Epidermal melanocyte (primary cell): ENCODE results near the gene DDX10.
"Not testable (repeated sequence)": the region's sequence is repeated elsewhere in the genome, so short reads cannot be mapped to it uniquely, and the experiment has no call there.

Experiments used
- DNase-seq: peaks from one replicate; pipeline ENCODE4 v3.0.0; 2011; ENCODE audit warnings: low spot score; ENCODE audit not compliant: insufficient read length

Gene DDX10

DNA sequence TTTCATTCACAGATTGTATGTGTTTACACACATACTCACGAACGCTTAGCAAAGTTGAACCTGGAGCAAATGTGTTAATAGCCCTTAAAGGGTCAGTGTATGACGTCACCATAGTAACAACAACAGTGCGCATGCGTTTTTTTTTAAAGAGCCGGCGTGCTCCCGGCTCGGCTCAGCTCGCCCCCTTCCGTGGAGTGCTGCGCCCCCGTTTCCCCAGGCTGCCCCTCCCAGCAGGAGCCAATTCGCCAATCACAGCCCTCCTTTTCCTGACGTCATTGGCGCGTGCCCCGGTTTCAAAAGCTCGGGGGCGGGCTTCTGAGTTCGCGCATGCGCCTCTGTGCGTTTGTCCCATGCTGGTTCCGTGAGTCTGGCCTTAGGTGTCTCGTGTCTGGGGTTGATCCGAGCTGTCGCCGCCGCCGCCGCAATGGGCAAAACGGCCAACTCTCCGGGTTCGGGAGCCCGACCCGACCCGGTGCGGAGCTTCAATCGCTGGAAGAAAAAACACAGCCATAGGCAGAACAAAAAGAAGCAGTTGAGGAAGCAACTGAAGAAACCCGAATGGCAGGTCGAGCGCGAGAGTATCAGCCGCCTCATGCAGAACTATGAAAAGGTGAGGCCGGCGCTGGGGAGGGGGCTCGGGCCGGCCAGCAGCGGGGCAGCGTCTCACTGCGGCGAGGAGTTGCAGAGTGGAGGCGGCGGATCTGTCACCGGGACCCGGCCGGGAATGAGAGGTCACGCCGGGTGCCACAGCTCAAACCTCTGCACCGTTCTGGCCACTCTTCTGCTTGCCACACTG, at the start of gene DDX10:
Gene DDX10 (plus strand): TSS at position 340 of the 796 bp plus-strand sequence. CDS start 85 bp downstream, at position 425.
- peak; percentile 84 for DNase-seq

DNA sequence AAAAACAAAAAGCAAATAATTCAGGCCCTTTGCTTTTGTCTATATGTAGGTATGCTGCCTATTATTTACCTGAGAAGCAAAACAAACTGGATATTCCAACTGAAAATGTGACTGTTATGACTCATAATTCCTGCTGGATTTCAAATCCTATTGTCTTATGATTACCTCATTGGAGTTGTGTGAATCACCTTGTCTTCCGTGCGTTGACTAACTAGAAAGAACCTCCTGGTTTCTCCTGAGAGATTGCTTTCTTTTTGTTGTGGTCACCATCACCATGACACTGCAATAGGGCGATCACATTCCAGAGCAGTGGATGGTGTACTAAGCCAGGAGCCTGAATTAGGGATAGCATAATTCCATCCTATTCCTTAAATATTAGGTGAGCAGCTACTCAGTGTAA, 48.3 kb upstream of the DDX10 start:
- no peak for DNase-seq

DNA sequence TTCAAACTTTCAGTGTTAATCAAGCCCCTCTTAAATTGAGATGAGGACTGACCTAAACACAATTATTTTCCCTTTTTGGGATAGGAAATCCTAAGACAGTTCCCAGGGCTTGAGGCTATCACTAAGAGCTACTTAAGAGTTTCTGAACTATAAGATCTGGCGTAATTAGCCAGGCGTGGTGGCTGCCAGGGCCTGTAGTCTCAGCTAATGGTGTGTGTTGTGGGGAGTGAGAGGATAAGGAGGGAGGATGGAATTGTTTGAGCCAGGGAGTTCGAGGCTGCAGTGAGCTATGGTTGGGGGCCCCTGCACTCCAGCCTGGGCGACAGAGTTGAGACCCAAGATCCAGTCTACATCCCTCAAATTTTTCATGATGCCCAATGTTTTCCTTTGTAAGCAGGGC, 47.8 kb upstream of the DDX10 start:
- DNase-seq: no peak

DNA sequence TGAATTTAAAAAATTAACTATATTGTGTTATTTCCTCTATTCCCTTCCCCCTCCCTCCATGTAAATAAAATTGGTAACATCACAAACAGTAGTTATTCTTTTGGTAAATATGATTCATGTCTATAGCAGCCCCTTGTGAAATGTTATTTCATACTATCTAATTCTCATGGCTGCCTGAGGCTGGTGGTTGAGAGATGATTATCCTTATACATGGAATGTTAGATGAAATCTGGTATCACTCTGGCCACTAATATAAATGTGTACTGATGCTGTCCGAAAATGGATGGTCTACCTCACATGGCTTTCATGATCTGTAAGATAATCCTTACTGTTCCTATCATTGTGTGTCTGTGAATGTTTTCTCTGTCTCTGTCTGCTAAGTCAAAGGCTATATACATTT, 46.3 kb upstream of the DDX10 start:
- DNase-seq: no peak

DNA sequence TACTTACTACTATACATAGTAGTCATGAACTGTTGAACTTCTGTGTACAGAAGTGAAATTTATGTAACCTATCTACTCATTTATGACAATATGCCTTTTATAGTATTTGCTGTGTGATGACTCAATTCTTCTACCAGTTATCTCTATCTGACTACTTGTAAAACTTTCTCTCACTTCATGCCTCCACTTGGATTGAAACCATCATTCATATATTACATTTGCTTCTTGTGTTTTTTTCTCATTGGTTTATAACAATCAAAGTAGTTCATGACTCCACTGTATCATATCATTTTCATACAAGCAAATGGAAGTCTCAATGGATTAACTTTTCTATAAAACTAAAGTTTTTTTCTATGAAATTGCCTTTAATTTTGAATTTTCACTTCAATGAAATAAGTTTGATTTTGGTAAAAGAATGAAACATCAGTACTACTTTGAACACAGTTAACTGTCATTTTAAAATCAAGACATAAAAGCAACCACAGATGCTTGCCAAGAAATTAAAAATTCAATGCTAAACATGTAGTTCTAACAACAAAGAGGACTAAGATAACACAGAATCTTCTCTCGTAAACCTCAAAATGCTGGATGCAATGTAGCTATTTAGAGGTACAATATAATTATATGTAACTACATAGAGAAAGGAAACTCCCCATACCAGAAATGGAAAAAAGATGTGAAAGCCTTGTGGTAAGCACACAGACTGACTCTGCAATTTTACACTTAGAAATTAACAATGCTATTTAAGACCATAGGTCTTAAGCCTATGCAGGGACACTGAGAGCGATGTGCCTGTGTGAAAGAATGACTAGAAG, 43.7 kb upstream of the DDX10 start:
- no peak for DNase-seq

DNA sequence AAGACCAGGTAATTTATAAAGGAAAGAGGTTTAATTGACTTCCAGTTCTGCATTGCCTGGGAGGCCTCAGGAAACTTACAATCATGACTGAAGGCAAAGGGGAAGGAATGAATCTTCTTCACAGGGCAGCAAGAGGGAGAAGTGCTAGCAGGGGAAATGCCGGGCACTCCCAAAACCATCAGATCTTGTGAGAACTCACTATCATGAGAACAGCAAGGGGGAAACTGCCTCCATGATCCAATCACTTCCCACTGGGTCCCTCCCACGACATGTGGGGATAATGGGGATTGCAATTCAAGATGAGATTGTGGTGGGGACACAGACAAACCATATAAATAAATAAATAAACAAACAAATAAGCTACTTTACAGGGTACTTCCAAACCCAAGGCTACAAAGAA, 42.5 kb upstream of the DDX10 start:
- DNase-seq: no peak

DNA sequence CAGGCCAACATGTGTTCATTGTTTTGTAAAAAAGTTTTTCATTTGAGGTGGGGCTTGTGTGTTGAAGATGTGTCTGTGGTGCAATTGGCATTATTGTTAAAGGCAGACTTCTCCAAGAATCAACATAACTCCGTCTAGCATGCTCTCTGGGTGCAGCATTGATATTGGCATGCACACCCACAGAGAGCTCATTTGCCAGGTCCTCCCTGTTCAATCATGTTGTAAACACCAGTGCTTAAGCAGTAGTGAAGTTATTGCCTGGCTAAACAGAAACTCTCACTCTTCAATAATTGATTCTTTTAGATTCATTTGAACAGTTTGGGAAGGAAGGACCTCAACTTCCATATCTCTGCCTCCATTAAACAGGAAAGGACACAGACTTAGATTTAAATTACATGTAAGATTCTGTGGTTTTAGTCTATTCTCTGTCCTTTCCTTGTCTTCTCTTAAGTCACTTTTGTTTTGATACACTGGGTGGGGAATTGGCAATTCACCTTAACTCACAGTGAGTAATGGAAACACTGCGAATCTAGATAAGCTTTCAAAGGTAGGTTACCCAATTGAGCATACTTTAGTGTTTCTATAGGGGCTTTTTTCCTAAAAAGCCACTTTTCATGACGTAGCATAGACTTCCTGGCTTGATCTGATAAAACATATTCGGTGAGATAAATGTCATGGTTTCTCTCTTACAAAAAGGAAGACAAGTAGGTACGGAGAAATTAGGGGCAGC, 40.5 kb upstream of the DDX10 start:
- DNase-seq: no peak

DNA sequence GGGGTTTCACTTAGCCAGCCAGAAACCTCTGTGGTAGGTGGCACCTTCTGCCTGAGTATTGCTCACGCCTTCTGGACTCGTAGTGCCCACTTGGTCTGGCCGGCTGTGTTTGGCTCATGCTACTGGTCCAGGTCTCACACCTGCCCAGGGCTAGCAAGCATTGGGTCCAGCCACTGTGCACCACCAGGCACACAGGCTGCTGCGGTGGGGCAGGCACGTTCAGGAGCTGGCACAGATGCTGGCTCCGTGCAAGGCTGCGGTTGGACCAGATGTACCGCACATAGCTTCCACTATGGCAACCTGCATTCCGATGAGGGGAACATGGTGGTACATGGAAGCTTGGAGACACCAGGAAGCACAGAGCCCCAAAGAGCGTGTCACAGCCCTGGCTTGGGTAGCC, 36.5 kb upstream of the DDX10 start:
- DNase-seq: no peak

DNA sequence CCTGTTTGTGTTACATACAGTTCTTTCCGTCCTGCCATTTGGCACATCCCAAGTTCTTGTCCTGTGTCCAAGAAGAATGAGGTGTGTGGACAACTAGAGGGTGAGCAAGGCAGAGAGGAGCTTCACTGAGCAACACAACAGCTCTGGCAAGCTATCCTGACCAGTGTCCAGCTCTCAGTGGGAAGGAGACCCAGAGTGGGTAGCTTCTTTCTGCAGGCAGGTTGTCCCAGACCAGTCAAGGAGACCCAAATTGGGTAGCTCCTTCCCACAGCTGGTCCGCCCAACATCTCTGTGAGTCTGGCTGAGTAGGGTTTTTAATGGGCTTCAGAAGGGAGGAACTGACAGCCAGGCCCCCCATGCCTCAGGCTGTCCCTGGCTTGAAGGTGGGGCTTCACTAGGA, 36.1 kb upstream of the DDX10 start:
- DNase-seq: no peak

DNA sequence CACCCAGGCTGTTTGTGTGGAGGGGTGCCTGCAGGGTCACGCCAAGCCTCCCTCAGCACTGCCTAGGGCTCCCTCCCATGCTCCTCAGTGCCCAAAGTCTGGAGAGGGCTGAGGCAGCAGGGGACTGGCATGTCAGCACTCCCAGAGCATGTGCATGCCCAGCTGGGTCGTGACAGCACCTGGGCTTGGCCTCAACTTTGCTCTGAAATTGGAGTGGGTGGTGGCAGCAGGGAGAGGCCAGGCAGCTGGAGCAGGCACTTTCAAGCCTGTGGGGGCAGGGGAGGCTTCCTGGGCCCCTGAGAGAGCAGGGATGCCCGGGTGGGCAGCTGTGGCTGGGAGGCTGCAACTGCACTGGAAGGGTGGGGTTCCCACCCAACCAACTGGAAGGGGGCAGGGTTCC, 35.6 kb upstream of the DDX10 start:
- DNase-seq: no peak

DNA sequence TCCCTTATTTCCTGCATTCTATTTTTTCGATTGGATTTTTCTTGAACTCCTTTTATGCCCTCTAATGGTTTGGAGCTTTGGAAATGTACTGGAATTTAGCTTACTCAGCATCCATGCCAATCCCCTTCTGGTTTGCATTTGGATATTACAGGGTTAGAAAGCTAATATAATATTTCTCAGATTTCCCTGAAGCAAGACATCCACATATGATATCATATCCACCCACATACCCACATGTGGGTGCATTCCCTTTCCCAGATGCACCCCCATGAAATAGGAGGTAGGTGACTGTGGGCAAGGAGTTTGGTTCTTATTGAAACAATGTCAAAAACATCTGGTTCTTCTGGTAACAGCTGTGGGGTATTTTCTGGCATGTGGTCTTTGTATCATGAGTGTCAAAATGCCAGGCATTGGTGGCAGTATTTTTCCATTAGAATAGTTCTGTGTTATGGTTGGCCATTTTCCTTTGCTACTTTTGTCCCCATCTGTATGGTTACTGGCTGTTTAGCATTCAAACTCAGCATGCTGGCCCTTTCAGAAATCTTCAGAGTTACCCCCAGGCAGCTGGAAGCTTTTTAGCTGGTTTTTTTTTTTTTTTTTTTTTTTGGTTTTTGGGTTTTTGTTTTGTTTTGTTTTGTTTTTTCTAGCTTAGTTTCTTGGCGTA, 32.7 kb upstream of the DDX10 start:
- peak; percentile 42 for DNase-seq

DNA sequence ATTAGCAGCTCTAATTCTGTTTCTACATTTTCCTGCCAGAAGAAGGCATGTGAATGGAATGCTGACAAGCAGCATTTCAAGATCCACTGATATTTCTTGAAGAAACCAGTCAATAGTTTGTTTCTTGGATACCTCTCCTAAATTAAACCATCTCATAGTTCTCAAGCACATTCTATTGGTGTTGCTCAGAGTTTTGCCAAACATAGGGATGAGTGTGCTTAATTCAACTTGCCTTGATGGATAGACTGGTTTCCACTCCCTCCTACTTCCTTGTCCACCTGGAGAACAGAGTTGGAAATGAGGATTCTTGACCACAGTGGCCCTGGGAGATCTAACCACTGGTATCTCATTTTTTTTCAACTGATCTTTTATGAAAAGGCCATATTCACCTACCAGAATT, 29.8 kb upstream of the DDX10 start:
- no peak for DNase-seq

DNA sequence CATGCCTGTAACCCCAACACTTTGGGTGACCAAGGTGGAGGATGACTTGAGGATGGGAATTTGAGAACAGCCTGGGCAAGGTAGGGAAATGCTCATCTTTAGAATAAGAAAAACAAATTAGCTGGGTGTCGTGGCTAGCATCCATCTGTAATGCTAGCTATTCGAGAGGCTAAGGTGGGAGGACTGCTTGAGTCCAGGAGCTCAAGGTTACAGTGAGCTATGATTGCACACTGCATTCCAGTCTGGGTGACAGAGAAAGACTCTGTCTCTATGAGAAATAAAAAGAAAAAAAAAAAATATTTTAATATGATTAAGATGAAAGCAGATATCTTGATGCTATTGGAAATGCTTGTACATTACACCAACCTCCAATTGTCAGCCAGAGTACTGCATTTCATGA, 28.6 kb upstream of the DDX10 start:
- DNase-seq: no peak

DNA sequence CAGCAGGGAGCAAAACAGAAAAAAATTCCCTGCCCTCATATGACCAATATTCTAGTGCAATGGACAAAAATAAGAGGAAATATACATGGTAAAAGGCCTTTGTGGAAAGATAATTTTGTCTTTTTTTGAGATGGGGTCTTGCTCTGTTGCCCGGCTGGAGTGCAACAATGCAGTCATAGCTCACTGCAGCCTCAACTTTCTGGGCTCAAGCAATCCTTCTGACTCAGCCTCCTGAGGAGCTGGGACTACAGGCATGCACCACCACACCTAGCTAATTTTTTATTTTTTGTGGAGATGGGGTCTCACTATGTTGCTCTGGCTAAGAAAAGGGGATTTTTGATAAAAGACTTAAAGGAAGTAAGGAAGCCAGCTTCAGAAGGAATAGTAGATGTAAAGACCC, 25.7 kb upstream of the DDX10 start:
- DNase-seq: no peak

DNA sequence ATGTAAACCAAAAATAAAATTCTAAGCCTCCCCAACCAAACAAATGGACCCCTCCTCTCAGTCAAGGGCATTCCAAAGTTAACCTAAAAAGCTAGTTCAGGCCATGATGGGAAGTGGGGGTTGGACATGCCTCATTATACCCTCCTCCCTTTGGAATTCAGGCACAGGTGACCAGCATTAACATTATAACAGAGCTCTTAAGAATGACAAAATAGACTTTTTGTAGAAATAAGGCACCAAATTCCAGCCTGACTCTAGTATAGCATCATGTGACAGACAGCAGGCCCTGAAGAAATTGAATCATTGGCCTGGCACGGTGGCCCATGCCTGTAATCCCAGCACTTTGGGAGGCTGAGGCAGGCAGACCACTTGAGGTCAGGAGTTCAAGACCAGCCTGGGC, 23.1 kb upstream of the DDX10 start:
- DNase-seq: not testable (repeated sequence)

DNA sequence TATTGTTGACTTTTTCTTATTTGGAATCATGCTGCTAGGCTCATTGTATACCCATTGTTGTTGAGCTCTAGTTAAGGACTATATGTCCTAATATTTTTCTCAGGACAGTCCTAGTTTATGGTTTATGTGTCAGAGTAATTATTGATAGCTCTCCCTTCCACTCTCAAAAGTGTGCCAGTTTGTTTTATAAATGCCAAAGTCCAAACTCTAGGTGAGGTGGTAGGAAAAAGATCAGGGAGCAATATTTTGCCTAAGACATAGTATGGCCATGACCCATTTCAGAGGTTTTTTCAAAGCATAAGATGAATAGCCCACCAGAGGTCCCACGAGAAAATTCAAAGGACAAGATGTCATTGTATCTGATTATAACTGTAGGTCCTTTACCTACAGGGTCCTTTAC, 20.9 kb upstream of the DDX10 start:
- DNase-seq: no peak

DNA sequence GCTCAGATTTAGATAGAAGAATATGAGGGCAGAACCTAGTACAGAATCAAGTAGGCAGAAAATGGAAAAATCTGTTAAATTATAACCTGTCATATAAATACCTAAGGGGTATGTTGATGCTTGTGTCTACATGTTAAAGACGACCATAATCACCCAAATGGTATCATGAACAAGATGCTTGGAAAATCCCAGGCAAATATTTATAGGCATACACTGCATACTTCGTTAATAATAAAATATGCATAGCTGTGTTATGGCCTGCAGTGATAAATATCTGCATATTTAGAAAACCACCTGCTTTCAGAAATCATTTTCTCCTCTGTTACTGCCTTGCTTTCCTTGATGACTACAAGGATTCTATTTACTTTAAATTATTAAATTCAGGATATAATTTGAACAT, 18.9 kb upstream of the DDX10 start:
- DNase-seq: no peak

DNA sequence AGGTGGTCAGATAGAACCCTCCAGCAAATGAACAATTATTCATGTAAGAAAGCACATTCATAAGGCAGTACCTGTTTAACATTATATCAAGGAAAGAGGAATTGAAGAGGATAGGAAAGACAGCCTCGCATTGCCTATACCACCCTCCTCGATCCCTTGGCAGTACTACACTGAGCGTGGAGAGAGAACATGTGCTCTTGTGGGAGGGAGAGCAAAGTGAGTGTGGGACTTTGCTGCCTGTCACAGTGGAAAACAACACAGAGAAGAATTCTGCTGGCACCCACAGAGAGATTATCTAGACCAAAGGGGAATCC, 17.5 kb upstream of the DDX10 start:
- no peak for DNase-seq

DNA sequence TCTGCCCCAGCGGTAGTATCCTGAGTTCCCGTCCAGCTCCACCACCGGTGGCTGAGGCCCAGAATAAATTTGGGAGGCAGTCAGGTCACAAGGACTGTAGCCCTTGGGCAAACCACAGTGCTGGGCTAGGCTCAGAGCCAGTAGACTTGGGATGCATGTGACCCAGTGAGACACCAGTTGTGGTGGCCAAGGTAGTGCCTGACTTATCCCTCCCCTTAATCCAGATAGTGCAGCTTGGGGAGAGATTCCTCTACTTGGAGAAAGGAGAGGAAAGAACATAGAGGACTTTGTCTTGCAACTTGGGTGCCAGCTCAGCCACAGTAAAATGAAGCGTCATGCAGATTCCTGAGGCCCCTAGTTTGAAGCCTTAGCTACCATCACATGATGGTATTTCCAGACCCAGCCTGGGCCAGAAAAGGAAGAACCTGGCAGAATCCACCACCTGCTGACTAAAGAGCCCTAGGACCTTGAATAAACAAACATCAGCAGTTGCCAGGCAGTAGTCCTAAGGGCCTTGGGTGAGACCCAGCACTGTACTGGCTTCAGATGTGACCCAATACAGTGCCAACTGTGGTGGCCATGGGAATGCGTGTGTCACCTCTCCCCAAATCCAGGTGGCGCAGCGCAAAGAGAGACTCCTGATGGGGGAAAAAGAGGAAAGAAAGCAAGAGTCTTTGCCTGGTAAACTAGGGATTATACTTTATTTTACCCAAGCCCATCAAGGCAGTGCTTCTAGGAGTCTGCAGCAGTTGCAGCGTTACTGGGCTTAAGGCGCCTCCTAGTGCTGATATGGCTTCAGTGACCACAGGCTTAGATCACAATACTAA, 17.0 kb upstream of the DDX10 start:
- DNase-seq: peak; percentile 23

DNA sequence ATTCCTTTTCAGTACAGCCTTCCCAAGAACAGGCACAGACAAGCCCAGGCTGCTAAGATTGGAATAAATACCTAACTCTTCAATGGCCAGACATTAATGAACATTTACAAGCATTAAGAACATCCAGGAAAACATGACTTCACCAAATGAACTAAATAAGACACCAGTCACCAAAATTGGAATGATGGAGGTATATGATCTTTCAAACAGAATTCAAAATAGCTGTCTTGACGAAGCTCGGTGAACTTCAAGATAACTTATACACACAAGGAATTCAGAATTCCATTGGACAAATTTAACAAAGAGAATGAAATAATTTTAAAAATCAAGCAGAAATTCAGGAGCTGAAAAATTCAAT, 16.4 kb upstream of the DDX10 start:
- DNase-seq: no peak

DNA sequence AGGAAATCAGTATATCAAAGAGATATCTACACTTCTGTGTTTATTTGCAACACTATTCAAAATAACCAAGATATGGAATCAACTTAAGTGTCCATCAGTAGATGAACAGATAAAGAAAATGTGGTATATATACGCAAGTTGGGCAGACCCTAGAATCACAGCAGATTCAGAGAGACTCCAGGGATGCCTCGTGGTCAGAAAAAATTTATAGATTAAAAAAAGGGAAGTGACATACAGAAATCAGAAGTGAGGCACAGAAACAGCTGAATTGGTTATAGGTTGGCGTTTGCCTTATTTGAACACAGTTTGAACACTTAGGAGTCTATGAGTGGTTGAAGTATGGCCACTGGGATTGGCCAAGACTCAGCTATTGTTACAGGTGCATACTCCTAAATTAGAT, 10.8 kb upstream of the DDX10 start:
- not testable (repeated sequence) for DNase-seq
